Globus pallidus (tissue), 1 donor: Measurements from ENCODE around the gene NT5C3A.
"Not testable (repeated sequence)": the region's sequence is repeated elsewhere in the genome, so short reads cannot be mapped to it uniquely, and the experiment has no call there.

ENCODE experiments used
- DNase-seq: peaks from one replicate; pipeline ENCODE4 v3.0.0-alpha.2; 2015; ENCODE audit warnings: low spot score

NT5C3A gene

GRCh38 chr7:33041631-33042428, 20.7 kb downstream of the NT5C3A start:
- no peak for DNase-seq

DNA sequence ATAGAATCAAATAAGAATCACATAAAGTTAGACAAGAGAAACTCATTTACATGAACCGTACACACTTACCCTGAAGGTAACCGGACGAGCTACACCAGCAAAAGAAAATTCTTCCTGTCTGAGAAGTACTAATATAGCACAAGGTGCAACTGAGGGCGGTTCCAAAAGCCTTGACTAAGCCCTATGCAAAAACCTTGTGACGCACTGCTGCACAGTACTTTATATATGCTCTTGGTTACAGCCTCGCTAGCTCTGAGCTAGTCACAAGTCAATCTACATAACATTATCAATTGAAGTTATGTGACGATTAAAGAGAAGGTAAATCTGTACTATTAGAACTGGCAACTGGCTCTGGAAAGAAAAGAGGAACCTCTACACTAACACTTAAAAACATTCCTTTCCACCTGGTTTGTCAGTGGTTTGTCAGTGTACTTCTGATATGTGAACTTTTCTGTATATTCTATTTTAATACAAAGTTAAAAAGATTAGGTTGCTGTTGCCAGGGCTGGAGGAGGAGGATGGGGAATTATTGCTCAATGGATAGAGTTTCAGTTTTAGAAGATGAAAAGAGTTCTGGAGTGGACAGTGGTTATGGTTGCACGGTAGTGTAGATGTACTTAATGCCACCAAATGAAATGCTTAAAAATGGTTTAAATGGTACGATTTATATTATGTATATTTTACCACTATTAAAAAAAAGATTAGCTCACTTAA, 21.6 kb downstream of the NT5C3A start:
- DNase-seq: no peak

DNA sequence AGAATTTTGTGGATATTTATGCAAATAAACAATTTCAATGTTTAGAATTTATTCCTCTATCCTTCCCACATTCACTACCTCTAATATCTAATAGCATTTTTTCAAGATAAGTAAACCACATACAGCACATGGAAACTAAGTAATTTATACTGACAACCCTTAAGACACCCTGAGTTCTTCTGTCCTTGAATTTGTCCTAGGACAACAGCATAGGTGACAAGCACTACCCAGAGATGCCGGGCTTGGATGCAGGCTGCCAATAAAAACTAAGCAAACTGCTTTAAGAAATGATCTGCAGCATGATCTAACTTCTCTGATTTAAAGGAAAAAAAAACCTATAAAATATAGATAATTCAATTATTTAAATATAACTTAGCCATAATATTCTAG, 22.7 kb downstream of the NT5C3A start:
- no peak for DNase-seq

GRCh38 chr7:33039257-33039902, 23.2 kb downstream of the NT5C3A start:
- no peak for DNase-seq

GRCh38 chr7:33038639-33039038, 23.9 kb downstream of the NT5C3A start:
- no peak for DNase-seq

DNA sequence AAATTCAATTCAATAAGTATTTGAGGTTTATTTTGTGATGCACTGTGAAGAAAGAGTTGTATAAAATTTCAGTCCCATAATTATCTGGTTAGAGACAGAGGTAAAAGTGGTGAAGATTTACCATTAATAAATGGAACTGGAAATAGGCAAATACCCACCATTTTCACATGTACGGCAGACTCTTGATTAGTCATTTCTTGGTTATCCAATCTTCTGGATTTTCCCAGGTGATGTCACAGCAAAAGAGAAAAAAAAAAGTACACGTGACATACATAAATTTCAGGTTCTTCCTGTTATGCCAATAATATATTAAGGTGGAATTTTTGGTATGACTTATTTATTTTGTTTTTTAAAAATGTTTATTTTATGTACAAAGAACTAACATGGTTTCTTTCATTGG, 26.8 kb downstream of the NT5C3A start:
- no peak for DNase-seq

GRCh38 chr7:33024189-33024757, 38.3 kb downstream of the NT5C3A start:
- no peak for DNase-seq

DNA sequence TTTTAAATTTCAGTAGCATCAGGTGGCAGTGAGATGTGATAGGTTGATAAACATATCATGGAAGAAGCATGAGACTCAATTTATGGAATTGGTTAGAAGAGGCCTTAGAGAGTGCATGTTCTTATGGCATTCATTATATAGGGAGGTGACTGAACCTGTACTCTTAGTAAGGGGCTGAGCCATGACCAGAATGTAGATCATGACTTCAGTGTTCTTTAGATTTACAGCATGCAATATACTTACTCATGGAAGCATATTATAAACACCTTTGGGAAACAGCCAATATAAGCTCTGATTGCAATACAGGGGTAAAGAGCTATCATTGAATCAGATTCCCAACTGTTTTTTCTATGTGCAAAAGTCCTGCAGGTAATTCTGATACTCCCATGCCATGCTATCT, 50.2 kb downstream of the NT5C3A start:
- no peak for DNase-seq

- DNase-seq: no peak
These were observed 52.8 kb downstream of the NT5C3A start for GRCh38 chr7:33009734-33010133.

DNA sequence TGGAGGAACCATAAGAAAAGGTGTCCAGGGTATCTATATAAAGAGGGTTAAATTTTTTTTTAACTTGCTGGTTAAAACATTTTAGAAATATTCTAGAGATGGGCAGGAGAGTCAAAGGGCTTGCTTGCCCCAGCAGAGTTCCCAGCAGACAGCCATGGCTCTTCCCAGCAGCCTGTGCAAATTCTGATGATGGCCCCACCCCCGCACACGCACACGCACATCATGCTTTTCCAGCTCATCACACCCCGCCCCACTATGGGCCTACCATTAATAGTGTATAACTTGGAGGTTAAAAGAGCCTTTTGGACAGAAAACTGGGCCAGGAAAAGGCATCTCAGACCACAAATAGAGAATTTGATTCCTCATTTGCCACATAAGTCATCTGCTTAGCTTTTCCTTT, 56.9 kb downstream of the NT5C3A start:
- not testable (repeated sequence) for DNase-seq

DNA sequence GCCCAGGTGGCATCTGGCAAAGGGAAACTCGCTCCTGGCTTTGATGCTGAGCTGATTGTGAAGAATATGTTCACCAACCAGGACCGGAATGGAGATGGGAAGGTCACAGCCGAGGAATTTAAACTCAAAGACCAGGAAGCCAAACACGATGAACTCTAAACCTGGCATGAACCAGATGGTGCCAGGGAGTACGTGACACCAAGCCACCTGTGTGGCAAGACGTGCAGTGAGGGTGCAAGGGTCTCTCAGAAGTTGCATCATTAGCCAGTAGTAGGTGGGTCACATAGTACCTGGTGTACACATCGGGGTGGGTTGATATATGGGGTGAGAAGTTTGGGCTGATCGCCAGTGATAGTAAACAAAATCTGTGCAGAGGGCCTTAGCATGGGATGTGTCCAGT, 57.4 kb downstream of the NT5C3A start:
- not testable (repeated sequence) for DNase-seq

DNA sequence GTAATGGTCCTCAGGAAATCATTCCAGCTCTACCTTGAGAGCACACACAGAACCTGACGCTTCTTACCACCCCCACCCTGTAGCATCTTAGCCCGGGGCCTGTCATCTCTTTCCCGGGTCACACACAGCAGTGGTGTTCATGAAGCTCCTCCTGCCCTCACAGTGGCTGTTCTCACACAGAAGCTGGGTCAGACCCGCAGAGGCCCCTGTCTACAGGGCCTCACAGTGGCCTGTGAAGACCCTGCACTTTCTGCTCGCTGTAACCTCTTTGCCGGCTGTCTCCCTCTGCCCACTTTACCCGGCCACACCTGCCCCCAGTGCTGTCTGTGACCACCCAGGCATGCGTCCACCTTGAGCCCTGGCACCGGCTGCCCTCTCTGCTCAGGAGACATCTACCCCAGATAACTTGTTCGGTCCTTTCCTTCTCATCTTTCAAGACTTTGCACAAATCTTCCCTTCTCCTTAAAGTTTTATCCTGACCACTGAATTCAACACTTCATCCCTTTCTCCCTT, 58.4 kb downstream of the NT5C3A start:
- DNase-seq: not testable (repeated sequence)

- DNase-seq: not testable (repeated sequence)
These were observed 59.5 kb downstream of the NT5C3A start for GRCh38 chr7:33003111-33003510.

- DNase-seq: not testable (repeated sequence)
These were observed 63.2 kb downstream of the NT5C3A start for GRCh38 chr7:32999380-32999779.

DNA sequence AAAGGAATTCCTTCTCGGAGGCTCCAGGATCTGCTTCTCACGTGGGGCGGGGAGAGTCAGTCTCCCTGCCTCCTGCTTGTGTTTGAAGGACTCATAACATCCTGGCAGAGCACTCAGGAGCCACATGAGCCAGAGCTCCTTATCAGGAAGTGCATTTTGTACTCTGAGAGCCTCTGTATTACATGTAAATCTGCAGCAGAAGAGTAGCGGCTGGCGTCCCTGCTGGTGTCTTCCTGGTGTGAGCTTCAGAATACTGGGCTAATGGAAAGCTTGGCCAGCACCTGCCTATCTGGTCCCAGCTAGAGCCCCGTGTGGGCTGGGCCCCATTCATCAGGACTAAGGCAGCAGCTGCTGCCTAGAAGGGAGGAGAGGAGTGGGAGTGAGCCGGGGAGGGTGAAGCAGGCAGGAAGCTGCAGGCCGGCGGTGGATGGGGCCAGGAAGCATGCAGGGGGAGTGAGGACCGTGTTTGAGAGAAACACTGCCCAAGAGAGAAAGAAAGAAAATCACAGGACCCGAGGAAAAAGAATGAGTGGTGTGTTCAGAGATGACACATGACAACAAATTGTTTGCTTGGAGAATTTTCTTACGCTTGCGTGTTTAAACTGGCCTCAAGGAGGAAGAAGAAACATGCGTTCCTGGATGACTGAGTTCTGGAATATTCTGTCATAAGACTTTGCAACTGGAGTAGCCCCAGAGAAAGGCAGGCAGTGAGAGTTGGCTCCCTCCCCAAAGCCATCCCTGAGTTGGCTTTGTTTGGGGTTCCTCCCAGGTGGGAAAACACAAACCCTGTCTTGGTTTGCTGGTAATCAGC, 64.0 kb downstream of the NT5C3A start:
- DNase-seq: not testable (repeated sequence)

DNA sequence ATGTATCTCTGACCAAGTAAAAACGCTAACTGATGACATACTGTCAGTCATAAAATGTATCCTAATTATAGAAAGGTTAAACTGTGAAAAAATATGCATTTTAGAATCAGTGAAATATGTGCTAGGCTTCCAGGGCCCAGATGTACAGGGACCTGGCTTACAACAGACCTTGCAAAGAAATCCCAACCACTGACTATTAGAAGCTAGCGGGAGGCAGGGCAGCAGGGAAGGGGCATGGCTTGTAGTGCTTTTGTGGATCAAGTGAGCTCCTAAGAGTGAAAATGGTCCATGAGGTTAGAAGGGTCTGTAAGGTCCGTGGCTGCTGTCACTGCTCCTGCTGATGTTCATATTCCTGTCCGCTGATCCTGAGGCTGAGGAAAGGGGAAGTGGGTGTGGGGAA, 64.6 kb downstream of the NT5C3A start:
- not testable (repeated sequence) for DNase-seq

DNA sequence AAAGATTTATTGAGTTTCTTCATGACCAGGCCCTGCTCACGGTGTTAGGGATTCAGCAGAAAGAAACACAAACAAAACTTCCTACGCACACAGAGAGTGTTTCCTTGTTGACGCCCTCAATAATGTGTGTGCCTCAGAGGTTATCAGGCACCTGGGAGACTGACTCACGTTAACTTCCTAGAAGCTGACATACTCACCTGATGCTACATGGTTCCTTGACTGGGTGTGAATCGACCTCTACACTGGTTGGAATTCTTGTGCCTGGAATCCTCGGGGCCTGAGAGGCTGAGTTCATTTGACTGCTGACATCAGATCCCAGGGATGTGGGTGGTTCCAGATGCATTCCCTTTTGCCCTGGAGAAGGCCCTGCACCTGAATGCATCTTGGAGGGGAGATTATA, 69.8 kb downstream of the NT5C3A start:
- DNase-seq: not testable (repeated sequence)

DNA sequence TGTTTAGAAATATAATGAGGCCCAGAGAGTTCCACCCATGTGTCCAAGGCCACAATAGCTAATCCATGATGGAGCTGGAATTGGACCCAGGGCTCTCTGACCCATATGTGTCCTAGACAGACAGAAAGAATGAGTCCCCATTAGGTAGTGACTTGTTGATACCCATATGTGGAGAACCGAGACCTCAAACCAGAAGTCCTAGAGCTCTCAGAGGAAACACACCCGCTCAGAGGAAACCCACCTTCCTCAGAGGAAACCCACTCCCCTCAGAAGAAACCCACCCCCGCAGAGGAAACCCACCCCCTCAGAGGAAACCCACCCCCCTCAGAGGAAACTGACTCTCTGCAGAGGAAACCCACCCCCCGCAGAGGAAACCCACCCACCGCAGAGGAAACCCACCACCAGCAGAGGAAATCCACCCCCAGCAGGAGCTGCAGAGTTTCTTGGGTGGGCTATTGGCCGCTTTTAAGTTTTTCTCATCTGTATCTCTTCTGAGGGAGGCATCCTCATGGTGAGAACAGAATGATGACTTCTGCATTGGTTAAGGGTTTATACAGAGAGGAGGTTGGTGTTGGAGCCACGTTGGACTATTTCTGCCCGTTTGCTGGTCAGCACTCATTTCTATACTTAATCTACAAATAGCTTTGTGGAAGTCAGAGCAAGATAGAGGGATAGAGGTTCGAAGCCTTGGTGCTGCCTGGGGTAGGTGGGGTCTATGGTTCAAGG, 70.4 kb downstream of the NT5C3A start:
- DNase-seq: not testable (repeated sequence)

DNA sequence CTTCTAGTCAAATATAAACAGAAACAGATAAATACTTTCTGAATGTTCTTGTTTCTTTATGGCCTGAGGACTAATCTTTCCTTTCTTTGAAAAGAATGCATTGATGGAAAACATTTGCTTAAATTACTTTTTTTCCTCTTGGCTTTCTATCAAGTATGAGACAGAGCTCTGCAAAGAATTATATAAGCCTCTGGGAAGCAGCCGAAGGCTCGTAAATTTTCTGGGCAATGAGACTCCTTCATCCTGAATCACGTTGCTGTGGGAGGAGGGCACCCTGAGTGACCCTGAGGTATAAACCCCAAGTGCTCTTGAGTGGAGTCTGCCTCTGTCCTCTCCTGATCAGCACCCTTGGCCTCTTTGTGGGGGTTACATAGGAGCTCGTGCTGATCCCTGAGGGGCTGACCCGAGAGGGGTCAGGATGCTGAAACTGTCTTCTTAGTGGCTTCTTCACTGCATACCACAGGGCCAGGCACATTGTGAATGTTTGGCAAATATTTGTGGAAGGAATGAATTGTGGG, 71.4 kb downstream of the NT5C3A start:
- not testable (repeated sequence) for DNase-seq

GRCh38 chr7:32988148-32988547, 74.4 kb downstream of the NT5C3A start:
- DNase-seq: not testable (repeated sequence)
